Motor neuron (in vitro differentiated cells): ENCODE results near the gene NOL9. TPM values are rescaled to one million over a fixed set of nuclear protein-coding genes. Genes with fewer than 3 reads are reported as not detected.
"Not testable (repeated sequence)": the region's sequence is repeated elsewhere in the genome, so short reads cannot be mapped to it uniquely, and the experiment has no call there.

ENCODE experiments used
- ATAC-seq, 8 experiments: fragments of 200-7000 bp; cut with Tn5 transposase; replicated peaks in 6 of 8; 2 replicates each; pipeline ENCODE4 v1.8.0; 2021; ENCODE audit warnings: mild to moderate bottlenecking in 8 of 8, moderate library complexity in 8 of 8
- H3K27ac ChIP-seq, 2 donors: fragments of 250-450 bp; sonication (Bioruptor Pico); 2 replicates each; pipeline ENCODE4 v1.9.0; 2021; ENCODE audit warnings: antibody characterized with exemption in 2 of 2, mild to moderate bottlenecking in 2 of 2, moderate library complexity in 1 of 2
- H3K4me1 ChIP-seq, 2 donors: fragments of 250-450 bp; sonication (Bioruptor Pico); replicated peaks in 1 of 2; 2 replicates each; pipeline ENCODE4 v1.6.1; 2021; ENCODE audit warnings: antibody characterized with exemption in 2 of 2, mild to moderate bottlenecking in 2 of 2, moderate library complexity in 1 of 2
- H3K4me3 ChIP-seq, 5 donors: fragments of 250-450 bp; sonication (Bioruptor Pico); 2 replicates each; pipeline ENCODE4 v1.9.0; 2021; ENCODE audit warnings: antibody characterized with exemption in 5 of 5, mild to moderate bottlenecking in 5 of 5, moderate library complexity in 4 of 5
- WGBS, 10 experiments: fragments of 450-650 bp; shearing (Covaris generic); methylation state at CpG; one replicate each; pipeline ENCODE4 v1.0.0; 2022; 5-methylcytosine and 5-hydroxymethylcytosine counted together
- in situ Hi-C, 9 experiments: fragments of 400-800 bp; cut with MboI; loops; one replicate each; pipeline ENCODE4 v1.15.0; 2021; ENCODE audit warnings: low sequenced_read_pairs in 9 of 9, low pct_unique_long_range_greater_than_20kb in 2 of 9; ENCODE audit not compliant: unreplicated experiment in 9 of 9
- total RNA-seq, 8 experiments: library from RNA; unstranded; fragments of 300-600 nt; gene quantifications; 2 replicates each; pipeline versions ENCODE4 v1.2.3 to v1.2.4, GENCODE V29; 2022

The NOL9 gene
- 10 to 100 TPM; 12.9 to 35.2 (median 14.9) TPM for total RNA-seq

GRCh38 chr1:6554031-6554906, at the start of gene NOL9:
Gene NOL9 (minus strand): TSS chr1:6554513. CDS start chr1:6554502, 11 bp downstream.
- Histone ChIP-seq H3K4me3 (peak within 1 kb of the TSS; percentile 76 to 100 (median 99)), H3K4me1 (peaks cover 8% of the 10 kb centered on the region in 2 donors), H3K27ac (peak within 1 kb of the TSS; percentile 67 to 82)
- in situ Hi-C loops: no loop called here
- peak; percentile 94 to 98 (median 98) for ATAC-seq
- WGBS, 10 experiments: 0 to 100% (median 14%) methylated on average over 1 to 45 of the region's 87 CpGs; no CpG with 5 or more reads in 2 of the 10 experiments

- peak overlapping the region; percentile 66 to 88 for H3K27ac ChIP-seq
- peak; percentile 8 to 33 (median 24) for ATAC-seq
- peaks cover 22 to 31% of the 10 kb centered on the region in 2 donors for H3K4me1 ChIP-seq
- in situ Hi-C loops: no loop called here
- peak overlapping the region; percentile 49 to 64 (median 59) for H3K4me3 ChIP-seq
- WGBS, 10 experiments: 0 to 13% (median 2%) methylated on average over 2 to 32 of the region's 36 CpGs; no CpG with 5 or more reads in 1 of the 10 experiments
Measured at GRCh38 chr1:6603238-6603914, 49.1 kb upstream of the NOL9 start.

GRCh38 chr1:6602669-6603237, 48.4 kb upstream of the NOL9 start, which contains the start of gene KLHL21:
Gene KLHL21 (minus strand): TSS chr1:6602869. CDS start chr1:6602817, 52 bp downstream.
- Histone ChIP-seq H3K4me3 (peak within 1 kb of the TSS; percentile 49 to 64 (median 59)), H3K27ac (peak within 1 kb of the TSS; percentile 66 to 88), H3K4me1 (peaks cover 22 to 31% of the 10 kb centered on the region in 2 donors)
- in situ Hi-C loops: no loop called here
- ATAC-seq: peak; percentile 52 to 82 (median 72)
- WGBS, 10 experiments: 0% methylated on average over 13 of the region's 84 CpGs; no CpG with 5 or more reads in 9 of the 10 experiments

- peak; percentile 3 to 61 (median 26) for ATAC-seq
- in situ Hi-C loops: no loop called here
- Histone ChIP-seq H3K4me3 (peak overlapping the region; percentile 49 to 64 (median 59)), H3K4me1 (peaks cover 26 to 31% of the 10 kb centered on the region in 2 donors), H3K27ac (peak overlapping the region; percentile 56 to 88)
- WGBS, 10 experiments: 0 to 2% (median 0%) methylated on average over 3 to 52 of the region's 103 CpGs; no CpG with 5 or more reads in 4 of the 10 experiments
Measured at GRCh38 chr1:6601923-6602668, 47.8 kb upstream of the NOL9 start.

- Histone ChIP-seq H3K4me1 (peaks cover 31 to 34% of the 10 kb centered on the region in 2 donors), H3K4me3 (peak overlapping the region; percentile 49 to 64 (median 59)), H3K27ac (peak overlapping the region in 1 of 2 donors; percentile 19)
- ATAC-seq: peak; percentile 9 to 50 (median 24)
- in situ Hi-C loops: no loop called here
- 0 to 7% (median 0%) methylated on average over 1 to 25 of the region's 40 CpGs; no CpG with 5 or more reads in 2 of the 10 experiments for WGBS, 10 experiments
Measured at GRCh38 chr1:6601049-6601922, 47.0 kb upstream of the NOL9 start.

GRCh38 chr1:6600410-6601048, 46.2 kb upstream of the NOL9 start:
- peak overlapping the region in 1 of 2 donors; percentile 19 for H3K27ac ChIP-seq
- in situ Hi-C loops: no loop called here
- H3K4me3 ChIP-seq: peak overlapping the region; percentile 49 to 64 (median 59)
- ATAC-seq: peak in 6 of 8 experiments; percentile 0 to 17 (median 2)
- peaks cover 31 to 40% of the 10 kb centered on the region in 2 donors for H3K4me1 ChIP-seq
- 0 to 100% (median 35%) methylated on average over 2 to 6 of the region's 10 CpGs; no CpG with 5 or more reads in 3 of the 10 experiments for WGBS, 10 experiments

GRCh38 chr1:6599991-6600390, 45.7 kb upstream of the NOL9 start:
- in situ Hi-C loops, ATAC-seq, H3K27ac ChIP-seq: not testable (repeated sequence)
- H3K4me1 ChIP-seq: peaks cover 31 to 40% of the 10 kb centered on the region in 2 donors
- WGBS, 10 experiments: 0 to 92% (median 75%) methylated on average over 2 to 8 of the region's 8 CpGs; no CpG with 5 or more reads in 1 of the 10 experiments
- peak overlapping the region; percentile 49 to 64 (median 59) for H3K4me3 ChIP-seq

GRCh38 chr1:6599141-6599975, 45.0 kb upstream of the NOL9 start:
- Histone ChIP-seq H3K4me1 (peaks cover 29 to 37% of the 10 kb centered on the region in 2 donors), H3K4me3 (no peak overlapping the region), H3K27ac (no peak overlapping the region)
- no peak for ATAC-seq
- 47 to 100% (median 91%) methylated on average over 1 to 15 of the region's 31 CpGs; no CpG with 5 or more reads in 4 of the 10 experiments for WGBS, 10 experiments
- in situ Hi-C loops: no loop called here

- ATAC-seq: no peak
- in situ Hi-C loops: no loop called here
- no peak overlapping the region for H3K27ac ChIP-seq
- WGBS, 10 experiments: 79 to 100% (median 94%) methylated on average over 1 to 4 of the region's 6 CpGs; no CpG with 5 or more reads in 4 of the 10 experiments
- H3K4me3 ChIP-seq: no peak overlapping the region
- H3K4me1 ChIP-seq: peaks cover 20 to 26% of the 10 kb centered on the region in 2 donors
Measured at GRCh38 chr1:6597777-6598131, 43.4 kb upstream of the NOL9 start.

- ATAC-seq: no peak
- Histone ChIP-seq H3K4me3 (no peak overlapping the region), H3K4me1 (peaks cover 20 to 26% of the 10 kb centered on the region in 2 donors), H3K27ac (peak overlapping the region in 1 of 2 donors; percentile 20)
- in situ Hi-C loops: no loop called here
- WGBS, 10 experiments: 73 to 91% (median 88%) methylated on average over 3 to 6 of the region's 15 CpGs; no CpG with 5 or more reads in 5 of the 10 experiments
Measured at GRCh38 chr1:6596886-6597776, 42.8 kb upstream of the NOL9 start.
